Brain microvascular endothelial cell (primary cell): ENCODE data around the gene COQ10A.
A peak's percentile ranks its signal among the peaks of the same experiment; 100 is the strongest.

ENCODE experiments used
- DNase-seq: peaks from one replicate; pipeline ENCODE4 v3.0.0-alpha.2; 2020
- H3K27ac ChIP-seq: fragments of 250-450 bp; sonication (Bioruptor Pico); 2 replicates; pipeline ENCODE4 v1.5.1; 2020; ENCODE audit warnings: mild to moderate bottlenecking, moderate library complexity
- H3K27me3 ChIP-seq: fragments of 250-450 bp; sonication (Bioruptor Pico); replicated peaks from 2 replicates; pipeline ENCODE4 v1.5.1; 2020; ENCODE audit warnings: mild to moderate bottlenecking
- H3K36me3 ChIP-seq: fragments of 250-450 bp; sonication (Bioruptor Pico); replicated peaks from 2 replicates; pipeline ENCODE4 v1.5.1; 2020; ENCODE audit warnings: mild to moderate bottlenecking
- H3K4me3 ChIP-seq: 2 replicates; pipeline ENCODE4 v1.5.1; 2011; ENCODE audit warnings: low read depth, mild to moderate bottlenecking, control low read depth, low read length, moderate library complexity
- CTCF ChIP-seq: IDR thresholded peaks from 2 replicates; pipeline ENCODE4 v1.5.1; 2011; ENCODE audit warnings: low read depth, mild to moderate bottlenecking, moderate library complexity, low read length, control low read depth, inconsistent platforms; ENCODE audit errors: missing control alignments
- in situ Hi-C: cut with HindIII; loops from 2 replicates; pipeline ENCODE4 v1.10.0; 2017; ENCODE audit warnings: low sequenced_read_pairs, low pct_ligation_motif_present

The COQ10A gene

GRCh38 chr12:56298828-56299227 lies 32.1 kb downstream of the COQ10A start:
- no peak overlapping the region for H3K27ac ChIP-seq

GRCh38 chr12:56299308-56299852 lies 32.6 kb downstream of the COQ10A start:
- no peak for TF ChIP-seq CTCF
- Histone ChIP-seq H3K27ac (peak overlapping the region; percentile 80), H3K36me3 (peaks cover 9% of the 10 kb centered on the region), H3K27me3 (no peaks in the 10 kb centered on the region), H3K4me3 (peak overlapping the region; percentile 93)
- in situ Hi-C loops = no loop called here
- no peak for DNase-seq

More at GRCh38 chr12:56298828-56299227, 32.1 kb downstream of the COQ10A start:
- Histone ChIP-seq H3K36me3 (peaks cover 9% of the 10 kb centered on the region), H3K27me3 (no peaks in the 10 kb centered on the region), H3K4me3 (peak overlapping the region; percentile 93)
- no peak for TF ChIP-seq CTCF
- DNase-seq = no peak
- in situ Hi-C loops = no loop called here

DNA sequence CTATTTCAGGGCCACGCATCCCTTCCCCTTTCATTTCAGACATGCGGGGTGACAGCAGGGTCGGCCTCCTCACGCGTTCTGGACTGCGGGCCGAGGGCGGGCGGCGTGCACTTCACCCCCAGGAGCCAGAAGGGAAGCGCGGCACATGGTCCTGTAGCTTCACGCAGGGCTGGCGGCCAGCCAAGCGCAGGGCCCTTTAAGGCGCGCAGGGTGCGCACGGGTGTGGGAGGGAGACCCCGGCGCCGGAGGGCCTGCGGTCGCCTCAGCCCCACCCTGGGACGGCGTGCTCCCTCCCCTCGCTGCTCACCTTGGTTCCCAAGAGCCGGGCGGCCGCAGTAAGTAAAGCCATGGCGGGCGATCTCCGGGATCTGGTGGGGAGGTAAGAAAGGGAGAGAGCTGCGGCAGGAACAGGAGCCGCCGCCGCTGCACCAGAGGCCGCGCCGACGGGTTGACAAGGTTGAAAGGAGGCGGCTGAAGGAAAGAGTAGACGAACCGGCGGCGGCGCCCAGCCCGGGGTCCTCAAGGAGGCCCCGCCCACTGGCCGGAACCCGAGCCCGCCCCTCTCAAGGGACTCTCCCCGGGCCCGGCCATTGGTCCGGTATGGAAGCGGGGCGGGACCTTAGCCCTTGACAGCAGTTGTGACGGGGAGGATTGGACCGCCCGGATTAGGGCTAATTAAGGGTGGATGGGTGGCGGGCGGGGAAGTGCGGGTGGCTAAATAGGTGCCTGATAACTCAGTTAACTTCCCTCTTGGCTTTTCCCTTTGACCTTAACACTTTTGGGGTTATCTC lies 33.3 kb downstream of the COQ10A start, which contains the start of gene CS:
TSS of gene CS (minus strand) at position 478 of the 791 bp plus-strand sequence. CDS start at position 349, 129 bp downstream.
- no peaks in the 10 kb centered on the region for H3K27me3 ChIP-seq
- peak within 1 kb of the TSS; percentile 93 for H3K4me3 ChIP-seq
- DNase-seq = peak; percentile 97
- H3K36me3 ChIP-seq = peaks cover 12% of the 10 kb centered on the region
- peak within 1 kb of the TSS; percentile 80 for H3K27ac ChIP-seq
- no peak for TF ChIP-seq CTCF
- in situ Hi-C loops = no loop called here

GRCh38 chr12:56300644-56301464 lies 34.1 kb downstream of the COQ10A start:
- H3K27ac ChIP-seq = peak overlapping the region; percentile 80
- peak overlapping the region; percentile 93 for H3K4me3 ChIP-seq
- H3K36me3 ChIP-seq = peaks cover 16% of the 10 kb centered on the region
- H3K27me3 ChIP-seq = no peaks in the 10 kb centered on the region
- no peak for TF ChIP-seq CTCF
- in situ Hi-C loops = no loop called here
- no peak for DNase-seq

DNA sequence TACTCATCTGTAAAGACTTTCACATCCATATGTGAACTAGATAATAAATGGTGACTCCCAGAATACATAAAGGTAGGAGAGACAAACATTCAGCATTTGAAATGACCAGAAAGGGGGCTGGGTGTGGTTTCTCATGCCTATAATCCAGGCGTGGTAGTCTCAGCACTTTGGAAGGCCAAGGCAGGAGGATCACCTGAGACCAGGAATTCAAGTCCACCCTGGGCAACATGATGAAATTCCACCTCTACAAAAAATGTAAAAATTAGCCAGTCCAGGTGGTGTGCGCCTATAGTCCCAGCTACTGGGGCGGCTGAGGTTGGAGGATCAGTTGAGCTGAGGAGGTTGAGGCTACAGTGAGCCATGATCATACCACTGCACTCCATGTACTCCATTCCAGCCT lies 37.5 kb downstream of the COQ10A start:
- in situ Hi-C loops = no loop called here
- Histone ChIP-seq H3K27me3 (no peaks in the 10 kb centered on the region), H3K27ac (no peak overlapping the region), H3K36me3 (peaks cover 26% of the 10 kb centered on the region), H3K4me3 (no peak overlapping the region)
- no peak for TF ChIP-seq CTCF
- no peak for DNase-seq
